ENCODE measurements around the gene KDM6B.

Gene KDM6B

DNA sequence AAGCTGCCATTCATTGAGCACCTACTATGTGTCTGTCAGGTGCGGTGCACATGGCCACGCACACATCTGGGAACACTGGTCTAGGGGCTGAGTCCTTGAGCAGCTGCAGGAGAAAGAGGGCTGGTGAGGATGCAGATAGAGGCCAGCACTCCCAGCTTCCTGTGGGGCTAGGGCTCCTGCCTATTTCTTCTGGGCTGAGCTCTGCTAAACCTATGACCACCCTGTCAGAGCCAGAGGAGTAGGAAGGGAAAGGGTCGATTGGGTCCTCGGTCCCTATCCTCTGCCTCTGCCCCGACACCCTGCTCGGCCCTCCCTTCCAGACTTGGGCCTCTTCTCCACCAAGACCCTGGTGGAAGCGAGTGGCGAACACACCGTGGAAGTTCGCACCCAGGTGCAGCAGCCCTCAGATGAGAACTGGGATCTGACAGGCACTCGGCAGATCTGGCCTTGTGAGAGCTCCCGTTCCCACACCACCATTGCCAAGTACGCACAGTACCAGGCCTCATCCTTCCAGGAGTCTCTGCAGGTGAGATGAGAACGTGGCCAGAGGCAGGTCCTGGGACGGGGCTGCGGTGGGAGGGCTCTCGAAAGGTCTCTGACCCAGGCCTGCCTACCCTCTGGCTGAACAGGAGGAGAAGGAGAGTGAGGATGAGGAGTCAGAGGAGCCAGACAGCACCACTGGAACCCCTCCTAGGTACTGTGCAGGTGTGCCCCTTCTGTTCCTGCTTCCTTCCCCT, 16.9 kb downstream of the KDM6B start:
- FAIRE-seq (no peak), DNase-seq (ENCODE audit: insufficient read length, low spot score) (peak; percentile 7)
- TF ChIP-seq, protein P1, sequence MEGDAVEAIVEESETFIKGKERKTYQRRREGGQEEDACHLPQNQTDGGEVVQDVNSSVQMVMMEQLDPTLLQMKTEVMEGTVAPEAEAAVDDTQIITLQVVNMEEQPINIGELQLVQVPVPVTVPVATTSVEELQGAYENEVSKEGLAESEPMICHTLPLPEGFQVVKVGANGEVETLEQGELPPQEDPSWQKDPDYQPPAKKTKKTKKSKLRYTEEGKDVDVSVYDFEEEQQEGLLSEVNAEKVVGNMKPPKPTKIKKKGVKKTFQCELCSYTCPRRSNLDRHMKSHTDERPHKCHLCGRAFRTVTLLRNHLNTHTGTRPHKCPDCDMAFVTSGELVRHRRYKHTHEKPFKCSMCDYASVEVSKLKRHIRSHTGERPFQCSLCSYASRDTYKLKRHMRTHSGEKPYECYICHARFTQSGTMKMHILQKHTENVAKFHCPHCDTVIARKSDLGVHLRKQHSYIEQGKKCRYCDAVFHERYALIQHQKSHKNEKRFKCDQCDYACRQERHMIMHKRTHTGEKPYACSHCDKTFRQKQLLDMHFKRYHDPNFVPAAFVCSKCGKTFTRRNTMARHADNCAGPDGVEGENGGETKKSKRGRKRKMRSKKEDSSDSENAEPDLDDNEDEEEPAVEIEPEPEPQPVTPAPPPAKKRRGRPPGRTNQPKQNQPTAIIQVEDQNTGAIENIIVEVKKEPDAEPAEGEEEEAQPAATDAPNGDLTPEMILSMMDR (IDR thresholded peaks at IDR 0.05; ENCODE audit: insufficient read depth, missing control alignments) = no peak

DNA sequence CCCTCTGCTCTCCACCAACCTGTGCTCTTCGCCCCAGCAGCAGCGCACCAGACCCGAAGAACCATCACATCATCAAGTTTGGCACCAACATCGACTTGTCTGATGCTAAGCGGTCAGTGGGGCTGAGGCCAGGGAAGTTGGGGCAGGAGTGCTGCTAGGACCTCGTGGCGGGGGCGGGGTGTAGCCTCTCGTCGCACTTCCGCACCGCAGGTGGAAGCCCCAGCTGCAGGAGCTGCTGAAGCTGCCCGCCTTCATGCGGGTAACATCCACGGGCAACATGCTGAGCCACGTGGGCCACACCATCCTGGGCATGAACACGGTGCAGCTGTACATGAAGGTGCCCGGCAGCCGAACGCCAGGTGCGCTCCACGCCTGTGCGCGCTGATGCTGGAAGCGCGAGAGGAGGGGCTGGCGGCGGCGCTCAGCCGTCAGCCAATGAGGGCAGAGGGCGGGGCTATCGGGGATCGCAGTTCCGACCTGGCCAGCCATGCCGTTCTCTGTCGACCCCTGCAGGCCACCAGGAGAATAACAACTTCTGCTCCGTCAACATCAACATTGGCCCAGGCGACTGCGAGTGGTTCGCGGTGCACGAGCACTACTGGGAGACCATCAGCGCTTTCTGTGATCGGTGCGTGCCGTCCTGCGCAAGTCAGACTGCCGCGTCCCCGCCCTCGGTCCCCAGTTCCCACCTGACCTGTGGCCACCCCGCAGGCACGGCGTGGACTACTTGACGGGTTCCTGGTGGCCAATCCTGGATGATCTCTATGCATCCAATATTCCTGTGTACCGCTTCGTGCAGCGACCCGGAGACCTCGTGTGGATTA, 17.6 kb downstream of the KDM6B start:
- DNase-seq (ENCODE audit: insufficient read length, low spot score) (peak; percentile 14), FAIRE-seq (no peak)
- TF ChIP-seq, protein P1 (IDR thresholded peaks at IDR 0.05; ENCODE audit: insufficient read depth, missing control alignments) = peak; percentile 66

DNA sequence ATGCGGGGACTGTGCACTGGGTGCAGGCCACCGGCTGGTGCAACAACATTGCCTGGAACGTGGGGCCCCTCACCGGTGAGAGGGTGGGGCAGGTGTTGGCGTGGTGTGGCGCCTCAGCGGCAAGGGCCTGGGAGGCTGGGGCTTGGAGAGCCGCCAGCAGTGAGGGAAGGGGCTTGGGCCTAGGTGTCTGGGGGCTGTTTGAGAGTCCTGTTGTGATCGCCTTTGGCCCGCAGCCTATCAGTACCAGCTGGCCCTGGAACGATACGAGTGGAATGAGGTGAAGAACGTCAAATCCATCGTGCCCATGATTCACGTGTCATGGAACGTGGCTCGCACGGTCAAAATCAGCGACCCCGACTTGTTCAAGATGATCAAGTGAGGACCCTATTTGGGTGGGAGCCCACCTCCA, 18.2 kb downstream of the KDM6B start:
- TF ChIP-seq, protein P1 (IDR thresholded peaks at IDR 0.05; ENCODE audit: insufficient read depth, missing control alignments) = no peak
- FAIRE-seq = no peak
- no peak for DNase-seq (ENCODE audit: insufficient read length, low spot score)

DNA sequence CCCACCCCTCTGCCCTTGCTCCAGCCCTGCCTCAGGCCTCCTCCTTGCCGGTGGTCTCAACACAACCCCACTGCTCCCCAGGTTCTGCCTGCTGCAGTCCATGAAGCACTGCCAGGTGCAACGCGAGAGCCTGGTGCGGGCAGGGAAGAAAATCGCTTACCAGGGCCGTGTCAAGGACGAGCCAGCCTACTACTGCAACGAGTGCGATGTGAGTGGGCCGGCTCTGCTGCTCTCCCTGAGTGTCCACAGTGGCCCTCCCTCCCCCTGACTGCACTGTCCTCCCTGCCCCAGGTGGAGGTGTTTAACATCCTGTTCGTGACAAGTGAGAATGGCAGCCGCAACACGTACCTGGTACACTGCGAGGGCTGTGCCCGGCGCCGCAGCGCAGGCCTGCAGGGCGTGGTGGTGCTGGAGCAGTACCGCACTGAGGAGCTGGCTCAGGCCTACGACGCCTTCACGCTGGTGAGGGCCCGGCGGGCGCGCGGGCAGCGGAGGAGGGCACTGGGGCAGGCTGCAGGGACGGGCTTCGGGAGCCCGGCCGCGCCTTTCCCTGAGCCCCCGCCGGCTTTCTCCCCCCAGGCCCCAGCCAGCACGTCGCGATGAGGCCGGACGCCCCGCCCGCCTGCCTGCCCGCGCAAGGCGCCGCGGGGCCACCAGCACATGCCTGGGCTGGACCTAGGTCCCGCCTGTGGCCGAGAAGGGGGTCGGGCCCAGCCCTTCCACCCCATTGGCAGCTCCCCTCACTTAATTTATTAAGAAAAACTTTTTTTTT, 19.1 kb downstream of the KDM6B start:
- FAIRE-seq = no peak
- TF ChIP-seq, protein P1 (IDR thresholded peaks at IDR 0.05; ENCODE audit: insufficient read depth, missing control alignments) = no peak
- no peak for DNase-seq (ENCODE audit: insufficient read length, low spot score)

DNA sequence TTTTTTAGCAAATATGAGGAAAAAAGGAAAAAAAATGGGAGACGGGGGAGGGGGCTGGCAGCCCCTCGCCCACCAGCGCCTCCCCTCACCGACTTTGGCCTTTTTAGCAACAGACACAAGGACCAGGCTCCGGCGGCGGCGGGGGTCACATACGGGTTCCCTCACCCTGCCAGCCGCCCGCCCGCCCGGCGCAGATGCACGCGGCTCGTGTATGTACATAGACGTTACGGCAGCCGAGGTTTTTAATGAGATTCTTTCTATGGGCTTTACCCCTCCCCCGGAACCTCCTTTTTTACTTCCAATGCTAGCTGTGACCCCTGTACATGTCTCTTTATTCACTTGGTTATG, 19.6 kb downstream of the KDM6B start:
- FAIRE-seq (no peak), DNase-seq (ENCODE audit: insufficient read length, low spot score) (no peak)
- TF ChIP-seq, protein P1 (IDR thresholded peaks at IDR 0.05; ENCODE audit: insufficient read depth, missing control alignments) = no peak

DNA sequence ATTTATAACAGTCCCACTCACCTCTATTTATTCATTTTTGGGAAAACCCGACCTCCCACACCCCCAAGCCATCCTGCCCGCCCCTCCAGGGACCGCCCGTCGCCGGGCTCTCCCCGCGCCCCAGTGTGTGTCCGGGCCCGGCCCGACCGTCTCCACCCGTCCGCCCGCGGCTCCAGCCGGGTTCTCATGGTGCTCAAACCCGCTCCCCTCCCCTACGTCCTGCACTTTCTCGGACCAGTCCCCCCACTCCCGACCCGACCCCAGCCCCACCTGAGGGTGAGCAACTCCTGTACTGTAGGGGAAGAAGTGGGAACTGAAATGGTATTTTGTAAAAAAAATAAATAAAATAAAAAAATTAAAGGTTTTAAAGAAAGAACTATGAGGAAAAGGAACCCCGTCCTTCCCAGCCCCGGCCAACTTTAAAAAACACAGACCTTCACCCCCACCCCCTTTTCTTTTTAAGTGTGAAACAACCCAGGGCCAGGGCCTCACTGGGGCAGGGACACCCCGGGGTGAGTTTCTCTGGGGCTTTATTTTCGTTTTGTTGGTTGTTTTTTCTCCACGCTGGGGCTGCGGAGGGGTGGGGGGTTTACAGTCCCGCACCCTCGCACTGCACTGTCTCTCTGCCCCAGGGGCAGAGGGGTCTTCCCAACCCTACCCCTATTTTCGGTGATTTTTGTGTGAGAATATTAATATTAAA, 20.2 kb downstream of the KDM6B start:
- TF ChIP-seq, protein P1 (IDR thresholded peaks at IDR 0.05; ENCODE audit: insufficient read depth, missing control alignments) = no peak
- DNase-seq (ENCODE audit: insufficient read length, low spot score) (no peak), FAIRE-seq (no peak)

Measured in D721Med (cell line).